ENCODE measurements around the gene VPS37D.

Gene VPS37D

DNA sequence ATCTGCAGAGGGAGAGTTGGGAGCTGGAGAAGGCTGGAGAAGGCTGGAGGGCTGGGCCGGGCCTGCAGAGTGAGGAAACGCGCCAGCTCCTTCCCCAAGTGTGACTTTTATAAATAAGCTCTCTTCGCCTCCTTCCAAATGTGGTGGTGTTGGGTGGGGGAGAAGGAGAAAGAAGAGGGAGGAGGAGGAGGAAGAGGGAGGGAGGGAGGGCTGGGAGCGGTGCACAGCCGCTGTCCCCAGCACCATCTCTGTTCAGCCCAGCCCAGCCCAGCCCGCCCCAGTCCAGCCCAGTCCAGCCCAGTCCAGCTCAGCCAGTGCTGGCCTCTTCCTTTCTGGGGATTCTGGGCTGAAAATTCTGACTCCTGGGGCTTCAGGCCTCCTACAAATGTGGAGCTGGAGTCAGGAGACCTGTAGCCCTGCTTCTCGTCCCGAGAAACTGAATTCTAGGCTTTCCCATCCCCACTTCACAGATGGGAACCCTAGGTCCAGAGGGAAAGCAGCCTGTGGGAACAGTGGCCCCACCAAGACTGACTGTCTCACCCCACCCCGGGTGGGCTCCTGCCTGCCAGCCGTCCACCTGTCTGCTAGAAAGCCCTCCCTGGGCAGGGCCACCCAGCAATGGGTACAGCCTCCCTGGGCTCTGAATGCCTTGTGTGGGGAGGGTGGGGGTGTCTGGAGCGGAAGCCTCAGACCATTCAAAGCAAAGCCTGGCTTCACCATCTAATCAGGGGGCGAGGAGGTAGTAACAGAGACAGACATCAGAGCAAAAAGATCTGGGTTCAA, 49.6 kb downstream of the VPS37D start:
- Histone ChIP-seq H3K9ac (ENCODE audit: low read length) (no peak overlapping the region), H2BK15ac (replicated peaks; ENCODE audit: low read depth) (no peak overlapping the region), H2AK5ac (ENCODE audit: low read length) (no peak overlapping the region), H3K4ac (ENCODE audit: low read depth, low read length) (no peak overlapping the region), H4K5ac (ENCODE audit: low read length) (no peak overlapping the region), H3K4me1 (ENCODE audit: control insufficient read depth, low read depth, low read length) (no peaks in the 10 kb centered on the region), H3K79me1 (ENCODE audit: low read length) (no peaks in the 10 kb centered on the region), H3K27ac (ENCODE audit: low read depth, low read length) (no peak overlapping the region), H3K23ac (ENCODE audit: low read length) (no peak overlapping the region), H3K18ac (ENCODE audit: low read length) (no peak overlapping the region), H3K79me2 (ENCODE audit: control insufficient read depth, insufficient read depth, low read length) (no peaks in the 10 kb centered on the region), H2BK120ac (ENCODE audit: low read depth, low read length) (no peak overlapping the region), H3K36me3 (ENCODE audit: control insufficient read depth, insufficient read depth, low read length) (no peaks in the 10 kb centered on the region), H3K27me3 (ENCODE audit: insufficient read depth, low read length, poor library complexity) (peaks cover 2% of the 10 kb centered on the region), H3K4me2 (ENCODE audit: low read length) (no peak overlapping the region), H2BK5ac (ENCODE audit: low read length) (no peak overlapping the region), H3K4me3 (ENCODE audit: low read length) (no peak overlapping the region), H4K8ac (ENCODE audit: low read depth, low read length) (no peak overlapping the region), H3K56ac (ENCODE audit: low read length) (no peak overlapping the region)
- no CpG with 5 or more reads among the region's 13 CpGs for WGBS (ENCODE audit: extremely low coverage, insufficient coverage, low lambda C conversion rate)
- DNase-seq: no peak

DNA sequence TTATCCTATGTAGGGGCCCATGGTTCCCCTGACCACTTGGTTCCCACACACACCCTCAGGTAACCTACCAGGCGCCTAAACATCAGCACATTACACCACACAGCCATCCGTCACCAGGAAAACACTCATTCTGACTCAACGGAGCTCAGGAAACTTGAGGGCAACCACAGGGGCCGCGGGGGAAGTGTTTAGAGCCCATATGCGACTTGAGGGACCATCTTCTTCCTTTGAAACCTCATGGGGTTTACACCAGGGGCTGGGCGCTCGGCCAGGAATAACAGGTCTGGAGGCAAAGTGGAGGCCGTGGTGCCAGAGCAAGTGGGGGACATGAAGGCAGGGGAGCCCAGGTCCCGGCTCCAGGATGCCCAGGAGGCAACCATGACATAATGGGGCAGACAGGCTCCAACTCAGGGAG, 50.4 kb downstream of the VPS37D start:
- Histone ChIP-seq H2BK15ac (replicated peaks; ENCODE audit: low read depth) (no peak overlapping the region), H3K56ac (ENCODE audit: low read length) (no peak overlapping the region), H3K27ac (ENCODE audit: low read depth, low read length) (no peak overlapping the region), H4K5ac (ENCODE audit: low read length) (no peak overlapping the region), H3K4me1 (ENCODE audit: control insufficient read depth, low read depth, low read length) (no peaks in the 10 kb centered on the region), H3K18ac (ENCODE audit: low read length) (no peak overlapping the region), H2BK120ac (ENCODE audit: low read depth, low read length) (no peak overlapping the region), H3K79me1 (ENCODE audit: low read length) (no peaks in the 10 kb centered on the region), H4K8ac (ENCODE audit: low read depth, low read length) (no peak overlapping the region), H3K36me3 (ENCODE audit: control insufficient read depth, insufficient read depth, low read length) (no peaks in the 10 kb centered on the region), H2BK5ac (ENCODE audit: low read length) (no peak overlapping the region), H3K9ac (ENCODE audit: low read length) (no peak overlapping the region), H3K27me3 (ENCODE audit: insufficient read depth, low read length, poor library complexity) (peaks cover 2% of the 10 kb centered on the region), H3K79me2 (ENCODE audit: control insufficient read depth, insufficient read depth, low read length) (no peaks in the 10 kb centered on the region), H3K23ac (ENCODE audit: low read length) (no peak overlapping the region), H3K4me2 (ENCODE audit: low read length) (no peak overlapping the region), H3K4me3 (ENCODE audit: low read length) (no peak overlapping the region), H2AK5ac (ENCODE audit: low read length) (no peak overlapping the region), H3K4ac (ENCODE audit: low read depth, low read length) (no peak overlapping the region)
- DNase-seq: no peak
- WGBS (ENCODE audit: extremely low coverage, insufficient coverage, low lambda C conversion rate): no CpG with 5 or more reads among the region's 10 CpGs

DNA sequence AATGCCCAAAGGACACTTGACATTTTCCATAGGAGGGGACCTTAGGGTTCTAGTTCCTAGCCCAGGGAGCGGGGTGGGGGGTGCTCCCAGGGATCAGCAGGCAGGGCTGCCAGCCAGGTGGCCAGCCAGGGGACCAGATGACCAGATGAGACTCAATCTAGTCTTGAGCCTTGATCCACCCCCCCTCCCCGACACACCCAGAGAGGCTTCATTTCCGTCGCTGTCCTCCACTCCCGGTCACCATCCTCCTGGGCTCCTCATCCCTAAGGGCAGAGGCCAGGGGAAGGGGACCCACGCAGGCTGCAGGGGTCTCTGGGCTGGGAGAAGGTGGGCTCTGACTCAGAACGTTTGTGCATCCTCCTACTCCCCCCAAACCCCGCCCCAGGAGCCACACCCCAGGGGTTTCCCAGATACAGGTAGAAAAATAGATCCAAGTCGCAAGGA, 50.8 kb downstream of the VPS37D start:
- no peak for DNase-seq
- Histone ChIP-seq H3K79me2 (ENCODE audit: control insufficient read depth, insufficient read depth, low read length) (no peaks in the 10 kb centered on the region), H3K4me3 (ENCODE audit: low read length) (no peak overlapping the region), H4K5ac (ENCODE audit: low read length) (no peak overlapping the region), H4K8ac (ENCODE audit: low read depth, low read length) (no peak overlapping the region), H3K9ac (ENCODE audit: low read length) (peak overlapping the region; percentile 82), H2BK15ac (replicated peaks; ENCODE audit: low read depth) (no peak overlapping the region), H2BK120ac (ENCODE audit: low read depth, low read length) (no peak overlapping the region), H3K79me1 (ENCODE audit: low read length) (no peaks in the 10 kb centered on the region), H3K4ac (ENCODE audit: low read depth, low read length) (no peak overlapping the region), H3K27me3 (ENCODE audit: insufficient read depth, low read length, poor library complexity) (peaks cover 2% of the 10 kb centered on the region), H3K36me3 (ENCODE audit: control insufficient read depth, insufficient read depth, low read length) (no peaks in the 10 kb centered on the region), H2AK5ac (ENCODE audit: low read length) (no peak overlapping the region), H3K18ac (ENCODE audit: low read length) (no peak overlapping the region), H3K4me1 (ENCODE audit: control insufficient read depth, low read depth, low read length) (no peaks in the 10 kb centered on the region), H3K56ac (ENCODE audit: low read length) (no peak overlapping the region), H2BK5ac (ENCODE audit: low read length) (no peak overlapping the region), H3K27ac (ENCODE audit: low read depth, low read length) (no peak overlapping the region), H3K23ac (ENCODE audit: low read length) (no peak overlapping the region), H3K4me2 (ENCODE audit: low read length) (peak overlapping the region; percentile 85)
- WGBS (ENCODE audit: extremely low coverage, insufficient coverage, low lambda C conversion rate): no CpG with 5 or more reads among the region's 9 CpGs

DNA sequence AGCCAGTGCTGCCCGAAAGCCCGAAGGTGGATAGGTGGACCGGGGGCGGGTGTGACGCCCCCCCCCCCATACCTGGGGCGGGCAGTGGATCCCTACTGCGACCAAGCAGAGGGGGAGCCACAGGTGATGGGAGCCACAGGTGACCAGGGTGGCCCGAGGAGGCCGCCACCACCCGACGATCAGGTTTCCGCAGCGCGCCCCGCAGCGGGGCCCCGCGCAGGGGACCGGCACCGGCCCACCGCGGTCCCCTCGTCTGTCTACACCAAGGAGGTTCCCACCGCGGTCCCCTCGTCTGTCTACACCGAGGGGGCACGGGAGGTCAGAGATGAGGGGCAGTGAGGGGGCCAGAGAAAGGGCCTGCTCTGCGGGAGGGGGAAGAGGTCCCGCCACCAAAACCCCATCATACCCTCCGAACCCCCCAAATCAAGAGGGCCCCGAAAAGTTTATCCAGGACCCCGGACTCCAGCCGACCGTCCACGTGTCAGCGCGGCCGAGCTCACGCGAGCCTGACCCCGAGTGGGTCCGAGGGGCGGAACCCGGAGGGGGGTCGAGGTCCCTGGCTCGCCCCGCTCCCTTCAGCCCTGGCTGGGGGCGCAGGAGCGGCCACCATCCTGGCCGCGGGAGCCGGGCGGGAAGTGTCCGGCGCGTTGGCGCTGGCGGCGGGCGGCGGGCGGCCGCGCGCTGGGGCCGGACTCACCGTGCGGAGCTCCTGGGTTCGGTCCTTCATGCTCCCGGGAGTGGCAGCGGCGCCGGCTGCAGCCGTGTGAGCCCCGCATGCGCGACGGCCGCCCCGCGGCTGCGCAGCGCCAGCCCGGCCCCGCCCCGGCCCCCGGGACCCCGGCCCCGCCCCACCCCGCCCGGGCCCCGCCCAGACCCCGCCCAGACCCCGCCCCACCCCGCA, 51.5 kb downstream of the VPS37D start, which contains the start of gene STX1A:
Gene STX1A (minus strand): TSS at position 765 of the 901 bp plus-strand sequence. CDS start 38 bp downstream, at position 727.
- Histone ChIP-seq H4K5ac (ENCODE audit: low read length) (no peak within 1 kb of the TSS), H3K9ac (ENCODE audit: low read length) (peak within 1 kb of the TSS; percentile 82), H3K79me1 (ENCODE audit: low read length) (no peaks in the 10 kb centered on the region), H2BK15ac (replicated peaks; ENCODE audit: low read depth) (no peak within 1 kb of the TSS), H4K8ac (ENCODE audit: low read depth, low read length) (no peak within 1 kb of the TSS), H3K4me2 (ENCODE audit: low read length) (peak within 1 kb of the TSS; percentile 85), H3K4me1 (ENCODE audit: control insufficient read depth, low read depth, low read length) (no peaks in the 10 kb centered on the region), H3K27me3 (ENCODE audit: insufficient read depth, low read length, poor library complexity) (peaks cover 2% of the 10 kb centered on the region), H3K4me3 (ENCODE audit: low read length) (peak within 1 kb of the TSS; percentile 64), H2BK5ac (ENCODE audit: low read length) (no peak within 1 kb of the TSS), H3K56ac (ENCODE audit: low read length) (peak within 1 kb of the TSS; percentile 89), H3K4ac (ENCODE audit: low read depth, low read length) (no peak within 1 kb of the TSS), H3K23ac (ENCODE audit: low read length) (peak within 1 kb of the TSS; percentile 66), H2AK5ac (ENCODE audit: low read length) (no peak within 1 kb of the TSS), H3K36me3 (ENCODE audit: control insufficient read depth, insufficient read depth, low read length) (no peaks in the 10 kb centered on the region), H3K79me2 (ENCODE audit: control insufficient read depth, insufficient read depth, low read length) (no peaks in the 10 kb centered on the region), H2BK120ac (ENCODE audit: low read depth, low read length) (peak within 1 kb of the TSS; percentile 63), H3K27ac (ENCODE audit: low read depth, low read length) (no peak within 1 kb of the TSS), H3K18ac (ENCODE audit: low read length) (peak within 1 kb of the TSS; percentile 83)
- peak; percentile 55 for DNase-seq
- WGBS (ENCODE audit: extremely low coverage, insufficient coverage, low lambda C conversion rate): no CpG with 5 or more reads among the region's 96 CpGs

DNA sequence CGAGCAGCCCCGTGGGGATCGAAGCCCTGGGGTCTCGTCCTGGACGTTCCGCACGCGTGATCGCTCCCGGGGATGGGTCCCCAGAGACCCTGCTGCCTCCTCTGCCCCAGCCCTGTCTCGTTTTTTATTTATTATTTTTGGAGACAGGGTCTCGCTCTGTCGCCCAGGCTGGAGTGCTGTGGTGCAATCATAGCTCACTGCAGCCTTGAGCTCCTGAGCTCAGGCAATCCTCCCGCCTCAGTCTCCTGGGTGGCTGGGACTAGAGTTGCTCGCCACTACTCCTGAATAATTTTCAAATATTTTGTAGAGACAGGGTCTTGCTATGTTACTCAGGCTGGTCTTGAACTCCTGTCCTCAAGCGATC, 52.2 kb downstream of the VPS37D start:
- Histone ChIP-seq H2BK120ac (ENCODE audit: low read depth, low read length) (no peak overlapping the region), H3K4me2 (ENCODE audit: low read length) (no peak overlapping the region), H3K9ac (ENCODE audit: low read length) (no peak overlapping the region), H3K4me3 (ENCODE audit: low read length) (no peak overlapping the region), H3K4me1 (ENCODE audit: control insufficient read depth, low read depth, low read length) (no peaks in the 10 kb centered on the region), H2AK5ac (ENCODE audit: low read length) (no peak overlapping the region), H4K5ac (ENCODE audit: low read length) (no peak overlapping the region), H3K27me3 (ENCODE audit: insufficient read depth, low read length, poor library complexity) (peaks cover 2% of the 10 kb centered on the region), H3K79me1 (ENCODE audit: low read length) (no peaks in the 10 kb centered on the region), H3K56ac (ENCODE audit: low read length) (peak overlapping the region; percentile 60), H4K8ac (ENCODE audit: low read depth, low read length) (no peak overlapping the region), H2BK15ac (replicated peaks; ENCODE audit: low read depth) (no peak overlapping the region), H3K23ac (ENCODE audit: low read length) (no peak overlapping the region), H3K36me3 (ENCODE audit: control insufficient read depth, insufficient read depth, low read length) (no peaks in the 10 kb centered on the region), H3K79me2 (ENCODE audit: control insufficient read depth, insufficient read depth, low read length) (no peaks in the 10 kb centered on the region), H3K27ac (ENCODE audit: low read depth, low read length) (no peak overlapping the region), H3K18ac (ENCODE audit: low read length) (no peak overlapping the region), H2BK5ac (ENCODE audit: low read length) (no peak overlapping the region), H3K4ac (ENCODE audit: low read depth, low read length) (no peak overlapping the region)
- no peak for DNase-seq
- WGBS (ENCODE audit: extremely low coverage, insufficient coverage, low lambda C conversion rate): no CpG with 5 or more reads among the region's 16 CpGs
